Left renal pelvis (tissue), 4 donors: ENCODE measurements around the gene CHTF18. TPM values are rescaled to one million over a fixed set of nuclear protein-coding genes. Genes with fewer than 3 reads are reported as not detected.

Experiments
- DNase-seq, 4 donors: peaks; one replicate each; pipeline ENCODE4 v3.0.0-alpha.2; 2013; ENCODE audit warnings: low read depth in 4 of 4, low spot score in 3 of 4
- polyA plus RNA-seq, 4 donors: library from polyadenylated mRNA; unstranded; fragments of 120-200 nt; gene quantifications; one replicate each; pipeline ENCODE4 v1.2.1, GENCODE V29; 2013; ENCODE audit not compliant: insufficient read length in 4 of 4

The CHTF18 gene
- polyA plus RNA-seq, 4 donors, result 19.9 to 48.6 (median 23.0) TPM

DNA sequence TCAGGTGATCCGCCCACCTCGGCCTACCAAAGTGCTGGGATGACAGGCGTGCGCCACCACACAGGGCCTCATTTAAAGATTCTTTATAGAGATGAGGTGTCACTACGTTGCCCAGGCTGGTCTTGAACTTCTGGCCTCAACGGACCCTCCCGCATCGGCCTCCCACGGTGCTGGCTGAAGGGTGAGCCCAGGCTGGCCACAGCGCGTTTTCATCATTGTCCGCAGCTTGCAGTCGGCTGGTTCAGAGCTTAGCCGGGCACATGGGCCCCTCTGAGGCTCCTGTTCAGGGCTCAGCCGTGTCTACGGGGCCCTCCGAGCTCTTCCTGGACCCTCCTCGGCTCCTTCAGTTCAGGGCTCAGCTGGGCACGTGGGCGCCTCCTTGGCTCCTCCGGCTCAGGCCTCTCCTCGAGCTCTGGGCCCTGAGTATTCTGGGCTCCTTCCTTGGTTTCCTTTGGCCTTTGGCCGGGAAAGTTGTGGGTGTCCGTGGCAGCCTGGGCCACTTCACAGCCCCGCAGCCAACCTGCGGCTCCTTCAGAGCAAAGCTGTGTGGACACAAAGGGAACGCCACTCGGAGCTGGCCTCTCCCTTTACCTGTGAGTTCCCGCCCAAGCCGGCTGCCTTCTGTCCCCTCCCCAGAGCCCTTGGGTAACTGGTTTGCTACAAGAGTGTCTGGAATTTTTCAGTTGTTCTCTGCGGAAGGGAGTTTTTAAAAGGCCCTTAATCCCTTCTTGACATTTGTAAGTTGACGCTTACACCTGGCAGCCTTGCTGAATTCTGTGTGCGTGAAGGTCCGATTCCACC, 29.1 kb upstream of the CHTF18 start:
- DNase-seq, result no peak

DNA sequence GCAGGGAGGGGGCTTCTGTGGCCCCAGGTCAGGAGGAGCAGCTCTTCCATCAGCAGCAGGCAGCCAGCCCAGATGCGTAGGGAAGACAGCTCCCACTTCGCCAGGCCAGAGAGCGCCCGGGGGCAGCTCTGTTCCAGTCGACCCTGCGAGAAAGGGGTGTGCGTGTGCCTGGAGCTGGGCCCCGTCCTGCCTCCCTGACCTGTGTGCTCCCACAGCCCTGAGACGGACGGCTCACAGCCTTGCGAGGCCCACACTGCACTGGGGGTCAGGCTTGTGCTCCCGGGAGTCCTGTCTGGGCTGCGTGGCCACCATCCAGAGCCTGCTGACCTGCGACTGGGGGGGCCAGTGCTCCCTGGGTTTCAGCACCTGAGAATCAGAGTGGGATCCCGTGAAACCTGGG, 28.4 kb upstream of the CHTF18 start:
- DNase-seq, result no peak

DNA sequence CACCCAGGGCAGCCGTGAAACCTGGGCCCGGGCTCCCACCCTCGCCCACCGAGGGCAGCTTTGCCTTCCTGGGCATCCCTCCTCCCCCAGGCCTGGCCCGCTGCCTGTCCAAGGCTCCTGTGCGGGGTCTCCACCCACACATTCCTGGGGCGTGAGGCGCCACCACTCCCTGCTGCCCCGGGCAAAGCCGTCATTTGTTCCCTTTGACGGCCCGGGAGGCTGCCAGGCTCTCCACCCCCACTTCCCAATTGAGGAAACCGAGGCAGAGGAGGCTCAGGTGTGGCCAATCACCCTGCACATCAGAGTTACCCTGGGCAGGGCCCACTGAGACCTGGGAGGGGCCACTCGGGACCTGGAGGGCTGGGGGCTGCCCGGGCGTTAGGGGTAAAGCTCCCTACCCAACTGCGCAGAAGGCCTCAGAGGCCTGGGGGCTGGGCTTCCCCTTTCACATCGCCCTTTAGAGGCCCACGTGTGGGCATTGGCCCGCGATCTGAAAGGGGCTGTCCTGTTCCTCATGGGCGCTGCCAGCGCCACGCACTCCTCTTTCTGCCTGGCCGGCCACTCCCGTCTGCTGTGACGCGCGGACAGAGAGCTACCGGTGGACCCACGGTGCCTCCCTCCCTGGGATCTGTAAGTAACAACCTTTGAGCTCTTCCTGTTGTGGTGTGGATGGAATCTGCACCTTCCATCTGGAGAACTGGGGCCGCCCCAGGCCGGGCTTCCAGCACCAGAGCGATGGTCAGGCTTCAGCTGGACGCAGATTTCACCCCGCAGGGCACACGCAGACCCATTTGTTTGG, 27.7 kb upstream of the CHTF18 start, which contains the start of gene MSLN:
Gene MSLN, plus strand, starts transcription at position 190 of the 799 bp plus-strand sequence. CDS start 1,947 bp downstream, outside the sequence.
- no peak for DNase-seq

DNA sequence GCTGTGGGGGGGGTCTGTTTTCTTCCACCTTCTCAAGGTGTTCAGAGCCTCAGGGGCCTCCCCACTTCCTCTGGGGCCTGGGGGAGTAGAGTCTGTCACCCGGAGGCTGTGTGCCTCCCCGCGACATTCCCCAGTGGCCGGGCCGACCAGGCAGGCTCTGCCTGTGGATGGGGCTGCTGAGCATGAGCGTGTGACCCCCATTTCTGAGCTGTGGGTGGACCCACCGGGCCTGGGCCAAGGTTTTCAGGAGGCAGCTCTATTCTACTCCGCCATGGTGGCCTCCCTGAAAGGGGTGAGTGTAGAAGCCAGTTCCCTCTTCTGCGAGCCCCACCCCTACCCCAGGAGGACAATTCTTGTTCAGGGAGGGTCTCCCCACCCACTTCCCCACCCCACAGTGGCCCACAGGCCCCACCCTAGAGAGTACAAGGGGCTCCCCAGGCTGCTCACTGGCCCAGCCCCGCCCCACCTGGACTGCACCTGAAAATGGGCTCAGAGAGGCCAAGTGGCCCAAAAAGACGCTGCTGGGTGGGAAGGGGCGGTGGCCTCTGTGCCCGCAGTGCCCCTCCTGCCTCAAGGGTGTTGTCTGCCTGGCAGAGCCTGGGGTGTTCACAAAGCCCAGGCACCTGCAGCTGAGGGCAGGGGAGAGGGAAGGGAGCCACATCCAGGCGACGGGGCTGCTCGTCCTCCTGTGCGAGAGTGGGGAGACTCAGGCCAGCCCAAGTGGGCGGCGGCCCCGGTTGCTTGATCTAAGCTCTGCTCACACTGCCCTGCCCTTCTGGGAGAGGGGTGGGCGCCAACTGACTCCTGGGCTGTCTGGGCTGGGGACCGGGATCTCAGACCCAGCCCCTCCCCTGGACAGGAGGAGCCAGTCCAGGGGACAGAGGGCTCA, 26.6 kb upstream of the CHTF18 start:
- no peak for DNase-seq

DNA sequence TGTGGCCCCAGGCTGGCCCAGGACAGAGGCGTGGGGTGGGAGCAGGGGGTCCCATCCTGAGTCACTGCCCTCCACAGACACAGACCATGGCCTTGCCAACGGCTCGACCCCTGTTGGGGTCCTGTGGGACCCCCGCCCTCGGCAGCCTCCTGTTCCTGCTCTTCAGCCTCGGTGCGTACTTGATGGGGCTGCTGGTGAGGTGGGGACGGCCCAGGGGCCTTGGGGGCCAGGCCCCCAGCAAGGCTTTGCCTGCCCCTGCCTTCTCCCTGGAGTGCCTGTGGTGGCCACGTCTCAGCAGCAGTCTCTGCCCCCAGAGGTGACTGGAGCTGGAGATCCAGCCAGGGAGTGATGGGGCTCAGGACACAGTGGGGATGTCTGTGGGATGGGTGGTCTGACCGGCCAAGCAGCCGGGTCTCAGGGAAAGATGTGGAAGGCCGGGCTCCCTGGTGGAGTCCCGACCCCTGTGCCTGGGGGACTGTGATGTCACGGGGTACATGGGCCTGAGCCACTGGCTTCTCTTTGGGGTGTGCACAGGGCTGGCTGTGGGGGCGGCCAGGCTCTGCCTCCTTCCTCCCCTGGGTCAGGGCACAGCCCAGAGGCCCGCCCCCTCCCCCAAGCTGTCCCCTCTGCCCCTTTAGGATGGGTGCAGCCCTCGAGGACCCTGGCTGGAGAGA, 25.7 kb upstream of the CHTF18 start:
- DNase-seq, result no peak

DNA sequence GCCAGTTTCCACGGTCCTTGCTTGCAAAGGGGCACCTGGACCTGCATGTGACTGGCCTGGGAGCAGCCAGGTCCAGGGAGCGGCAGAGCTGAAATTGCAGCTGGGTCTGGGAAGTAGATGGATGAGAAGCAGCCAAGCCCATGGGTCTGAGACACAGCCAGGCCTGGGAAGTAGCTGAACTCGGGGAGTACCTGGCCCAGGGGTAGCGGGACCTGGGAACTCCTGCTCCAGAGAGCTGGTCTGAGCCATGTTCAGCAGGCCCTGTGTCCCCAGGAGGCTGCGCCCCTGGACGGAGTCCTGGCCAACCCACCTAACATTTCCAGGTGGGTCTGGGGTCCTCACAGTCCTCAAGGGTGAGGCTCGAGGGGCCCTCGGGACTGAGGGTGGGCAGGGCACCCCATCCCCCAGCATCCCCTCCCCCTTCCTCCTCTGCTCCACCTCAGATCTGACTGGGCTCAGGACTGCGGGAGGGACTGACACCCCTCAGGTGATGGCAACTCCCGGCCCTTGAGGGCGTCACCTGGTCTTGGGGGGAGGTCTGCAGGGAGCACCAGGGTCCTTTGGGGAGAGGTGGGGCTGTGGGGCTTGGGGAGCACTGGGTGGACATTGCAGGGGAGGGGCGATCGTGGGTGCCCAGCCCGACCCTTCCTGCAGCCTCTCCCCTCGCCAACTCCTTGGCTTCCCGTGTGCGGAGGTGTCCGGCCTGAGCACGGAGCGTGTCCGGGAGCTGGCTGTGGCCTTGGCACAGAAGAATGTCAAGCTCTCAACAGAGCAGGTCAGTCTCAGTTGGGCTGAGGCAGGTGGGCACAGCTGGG, 24.8 kb upstream of the CHTF18 start:
- DNase-seq, result no peak

DNA sequence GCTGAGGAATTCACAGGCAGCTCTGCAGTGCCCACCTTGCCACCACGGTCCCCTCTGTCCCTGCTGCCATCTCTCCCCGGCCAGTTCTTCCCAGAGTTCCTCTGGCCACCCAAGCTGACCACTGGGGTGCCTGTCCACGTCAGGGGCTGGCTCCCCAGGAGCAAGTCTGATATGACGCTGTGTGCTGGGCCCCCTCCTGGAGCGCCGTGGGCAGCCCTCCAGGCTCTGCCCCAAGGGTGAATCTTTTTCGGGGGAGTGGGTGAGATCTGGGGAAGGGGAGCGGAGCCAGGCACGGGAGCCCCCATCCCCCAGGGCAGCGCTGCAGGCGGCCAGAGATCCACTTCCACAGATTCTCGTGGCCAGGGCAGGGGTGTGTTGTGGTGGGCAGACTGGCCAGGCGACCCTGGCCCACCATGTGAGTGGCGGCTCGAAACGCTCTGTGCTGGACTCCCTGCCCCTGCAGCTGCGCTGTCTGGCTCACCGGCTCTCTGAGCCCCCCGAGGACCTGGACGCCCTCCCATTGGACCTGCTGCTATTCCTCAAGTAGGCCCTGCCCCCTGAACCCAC, 24.2 kb upstream of the CHTF18 start:
- DNase-seq, result no peak

DNA sequence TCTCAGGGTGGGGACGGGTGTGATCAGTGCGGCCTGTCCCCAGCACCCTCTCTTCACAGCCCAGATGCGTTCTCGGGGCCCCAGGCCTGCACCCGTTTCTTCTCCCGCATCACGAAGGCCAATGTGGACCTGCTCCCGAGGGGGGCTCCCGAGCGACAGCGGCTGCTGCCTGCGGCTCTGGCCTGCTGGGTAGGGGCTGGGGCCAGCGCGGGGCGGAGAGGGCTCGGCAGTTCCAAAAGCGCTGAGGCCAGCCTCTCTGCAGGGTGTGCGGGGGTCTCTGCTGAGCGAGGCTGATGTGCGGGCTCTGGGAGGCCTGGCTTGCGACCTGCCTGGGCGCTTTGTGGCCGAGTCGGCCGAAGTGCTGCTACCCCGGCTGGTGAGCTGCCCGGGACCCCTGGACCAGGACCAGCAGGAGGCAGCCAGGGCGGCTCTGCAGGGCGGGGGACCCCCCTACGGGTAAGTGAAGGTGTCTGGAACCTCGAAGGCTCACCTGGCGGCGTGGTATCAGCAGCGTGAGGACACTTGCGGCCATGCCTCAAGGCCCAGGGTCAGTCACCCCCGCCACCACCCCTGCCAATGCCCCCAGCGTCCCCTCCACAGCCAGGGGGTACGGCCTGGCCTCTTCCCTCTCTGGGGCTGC, 23.5 kb upstream of the CHTF18 start:
- no peak for DNase-seq

DNA sequence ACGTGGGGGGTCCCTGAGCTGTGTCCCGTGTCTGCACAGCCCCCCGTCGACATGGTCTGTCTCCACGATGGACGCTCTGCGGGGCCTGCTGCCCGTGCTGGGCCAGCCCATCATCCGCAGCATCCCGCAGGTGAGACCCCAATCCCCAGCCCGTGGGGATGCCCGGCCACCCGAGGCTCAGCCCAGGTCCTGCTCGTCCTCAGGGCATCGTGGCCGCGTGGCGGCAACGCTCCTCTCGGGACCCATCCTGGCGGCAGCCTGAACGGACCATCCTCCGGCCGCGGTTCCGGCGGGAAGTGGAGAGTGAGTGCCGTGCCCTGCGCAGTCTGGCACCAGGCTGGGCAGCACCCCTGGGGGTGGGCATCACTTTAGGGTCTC, 22.9 kb upstream of the CHTF18 start:
- no peak for DNase-seq

DNA sequence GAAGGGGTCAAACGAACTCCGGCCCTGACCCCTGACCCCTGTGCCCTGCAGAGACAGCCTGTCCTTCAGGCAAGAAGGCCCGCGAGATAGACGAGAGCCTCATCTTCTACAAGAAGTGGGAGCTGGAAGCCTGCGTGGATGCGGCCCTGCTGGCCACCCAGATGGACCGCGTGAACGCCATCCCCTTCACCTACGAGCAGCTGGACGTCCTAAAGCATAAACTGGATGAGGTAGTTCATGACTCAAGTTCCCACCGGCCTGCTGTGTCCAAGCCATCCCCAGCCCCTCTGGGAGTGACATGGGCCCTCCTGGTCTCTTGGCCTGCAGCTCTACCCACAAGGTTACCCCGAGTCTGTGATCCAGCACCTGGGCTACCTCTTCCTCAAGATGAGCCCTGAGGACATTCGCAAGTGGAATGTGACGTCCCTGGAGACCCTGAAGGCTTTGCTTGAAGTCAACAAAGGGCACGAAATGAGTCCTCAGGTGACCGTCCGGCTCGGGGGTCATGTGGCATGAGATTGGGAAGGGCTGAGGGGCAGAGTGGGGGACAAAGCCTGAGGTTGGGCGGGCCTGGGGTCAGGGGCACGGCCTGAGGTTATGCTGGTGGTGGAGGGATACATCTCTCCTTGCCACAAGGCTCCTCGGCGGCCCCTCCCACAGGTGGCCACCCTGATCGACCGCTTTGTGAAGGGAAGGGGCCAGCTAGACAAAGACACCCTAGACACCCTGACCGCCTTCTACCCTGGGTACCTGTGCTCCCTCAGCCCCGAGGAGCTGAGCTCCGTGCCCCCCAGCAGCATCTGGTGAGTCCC, 22.2 kb upstream of the CHTF18 start:
- no peak for DNase-seq

DNA sequence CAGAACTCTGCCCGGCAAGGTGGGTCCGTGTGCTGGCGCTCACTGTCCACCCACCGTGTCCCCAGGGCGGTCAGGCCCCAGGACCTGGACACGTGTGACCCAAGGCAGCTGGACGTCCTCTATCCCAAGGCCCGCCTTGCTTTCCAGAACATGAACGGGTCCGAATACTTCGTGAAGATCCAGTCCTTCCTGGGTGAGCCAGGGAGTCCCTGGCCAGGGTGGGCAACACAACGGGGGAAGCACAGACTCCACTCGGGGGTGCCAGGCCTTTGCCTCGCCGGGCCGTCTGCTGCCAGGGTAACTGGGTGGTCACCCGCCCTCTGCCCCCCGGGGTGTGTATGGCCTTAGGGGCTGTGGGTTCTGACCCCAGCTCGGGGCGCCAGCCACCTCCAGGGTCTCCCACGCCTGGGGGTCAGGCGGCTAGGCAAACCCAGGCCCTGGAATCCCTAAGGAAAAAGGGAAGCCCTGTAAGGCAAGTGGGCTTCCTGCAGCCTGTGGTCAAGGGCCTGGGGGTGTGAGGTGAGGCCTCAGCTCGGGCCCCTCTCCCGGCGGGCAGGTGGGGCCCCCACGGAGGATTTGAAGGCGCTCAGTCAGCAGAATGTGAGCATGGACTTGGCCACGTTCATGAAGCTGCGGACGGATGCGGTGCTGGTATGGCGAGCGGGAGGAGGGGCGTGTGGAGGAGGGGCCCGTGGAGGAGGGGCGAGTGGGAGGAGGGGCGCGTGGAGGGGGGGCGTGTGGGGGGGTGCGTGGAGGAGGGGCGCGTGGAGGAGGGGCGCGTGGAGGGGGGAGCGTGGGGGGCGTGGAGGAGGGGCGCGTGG, 21.4 kb upstream of the CHTF18 start:
- no peak for DNase-seq

DNA sequence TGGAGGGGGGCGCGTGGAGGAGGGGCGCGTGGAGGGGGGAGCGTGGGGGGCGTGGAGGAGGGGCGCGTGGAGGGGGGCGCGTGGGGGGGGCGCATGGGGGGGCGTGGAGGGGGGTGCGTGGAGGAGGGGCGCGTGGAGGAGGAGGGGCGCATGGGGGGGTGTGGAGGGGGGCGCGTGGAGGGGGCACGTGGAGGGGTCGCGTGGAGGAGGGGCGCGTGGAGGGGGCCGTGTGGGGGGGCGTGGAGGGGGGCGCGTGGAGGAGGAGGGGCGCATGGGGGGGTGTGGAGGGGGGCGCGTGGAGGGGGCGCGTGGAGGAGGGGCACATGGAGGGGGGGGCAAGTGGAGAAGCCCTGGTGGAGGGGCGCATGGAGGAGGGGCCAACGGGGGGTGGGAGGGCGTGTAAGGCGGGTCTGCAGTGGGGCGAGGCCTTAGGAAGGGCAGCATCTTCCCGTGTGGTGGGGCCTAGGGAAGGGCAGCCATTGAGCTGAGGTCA, 20.6 kb upstream of the CHTF18 start:
- no peak for DNase-seq

DNA sequence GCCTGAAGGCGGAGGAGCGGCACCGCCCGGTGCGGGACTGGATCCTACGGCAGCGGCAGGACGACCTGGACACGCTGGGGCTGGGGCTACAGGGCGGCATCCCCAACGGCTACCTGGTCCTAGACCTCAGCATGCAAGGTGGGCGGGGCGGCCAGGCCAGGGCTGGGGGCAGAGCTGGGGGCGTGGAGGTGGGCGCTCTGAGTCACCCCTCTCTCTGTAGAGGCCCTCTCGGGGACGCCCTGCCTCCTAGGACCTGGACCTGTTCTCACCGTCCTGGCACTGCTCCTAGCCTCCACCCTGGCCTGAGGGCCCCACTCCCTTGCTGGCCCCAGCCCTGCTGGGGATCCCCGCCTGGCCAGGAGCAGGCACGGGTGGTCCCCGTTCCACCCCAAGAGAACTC, 20.0 kb upstream of the CHTF18 start:
- no peak for DNase-seq

DNA sequence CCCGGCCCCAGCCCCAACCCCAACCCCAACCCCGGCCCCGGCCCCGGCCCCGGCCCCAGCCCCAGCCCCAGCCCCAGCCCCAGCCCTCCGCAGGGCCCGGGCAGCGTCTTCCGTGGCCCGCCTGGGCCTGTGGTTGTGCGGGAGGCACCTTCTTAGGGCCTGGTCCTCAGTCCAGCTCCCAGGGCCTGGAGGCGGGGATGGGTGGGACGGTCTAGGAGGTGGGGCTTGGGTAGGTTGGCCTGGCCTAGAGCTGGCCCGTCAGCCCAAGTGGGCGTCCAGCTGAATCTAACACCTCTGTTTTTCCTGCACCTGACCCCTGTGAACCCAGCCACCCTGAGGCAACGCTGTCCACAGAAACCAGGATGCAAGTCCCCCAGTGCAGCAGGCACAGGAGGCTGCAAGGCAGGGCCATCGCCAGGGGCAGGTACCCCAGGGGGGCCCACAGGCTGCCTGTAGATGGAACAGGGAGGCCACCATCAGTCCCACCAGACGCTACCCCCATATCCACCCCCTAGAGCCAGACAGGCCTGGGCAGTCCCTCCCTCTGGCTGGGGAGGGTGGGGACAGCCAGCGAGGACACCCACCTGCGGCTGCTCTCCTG, 19.1 kb upstream of the CHTF18 start:
- no peak for DNase-seq

DNA sequence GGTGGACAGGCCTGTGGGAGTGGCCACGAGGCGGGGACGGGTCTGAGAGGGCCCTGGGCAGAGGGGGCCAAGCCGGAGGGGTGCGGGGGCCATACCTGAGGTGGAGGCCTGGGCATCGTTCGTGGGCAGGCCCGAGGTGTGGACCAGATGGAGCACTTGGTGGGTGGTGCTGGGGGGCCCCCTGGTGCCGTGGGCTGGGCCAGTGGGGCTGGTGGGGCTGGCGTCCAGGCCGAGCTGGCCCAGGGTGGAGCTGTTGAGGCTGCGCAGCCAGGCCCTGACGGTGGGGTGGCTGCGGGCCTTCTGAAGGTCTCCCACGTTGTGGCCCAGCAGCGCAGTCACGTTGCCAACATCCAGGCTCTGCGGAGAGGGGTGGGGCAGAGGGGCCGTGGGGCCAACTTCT, 18.5 kb upstream of the CHTF18 start:
- DNase-seq, result no peak

DNA sequence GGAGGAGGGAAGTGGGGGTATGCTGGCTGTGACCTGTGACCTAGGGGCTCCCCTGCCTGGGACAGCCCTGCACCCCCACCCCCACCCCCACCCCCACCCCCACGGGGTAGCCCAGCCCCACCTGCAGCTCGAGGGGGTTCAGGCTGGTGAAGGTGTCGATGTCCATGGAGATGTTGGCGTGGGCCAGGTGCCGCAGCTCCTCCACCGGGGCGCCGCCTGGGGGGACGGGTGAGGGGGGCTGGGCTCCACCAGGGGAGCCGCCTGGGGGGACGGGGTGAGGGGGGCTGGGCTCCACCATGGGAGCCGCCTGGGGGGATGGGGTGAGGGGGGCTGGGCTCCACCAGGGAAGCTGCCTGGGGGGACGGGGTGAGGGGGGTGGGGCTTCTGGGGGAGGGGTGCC, 18.0 kb upstream of the CHTF18 start:
- no peak for DNase-seq

DNA sequence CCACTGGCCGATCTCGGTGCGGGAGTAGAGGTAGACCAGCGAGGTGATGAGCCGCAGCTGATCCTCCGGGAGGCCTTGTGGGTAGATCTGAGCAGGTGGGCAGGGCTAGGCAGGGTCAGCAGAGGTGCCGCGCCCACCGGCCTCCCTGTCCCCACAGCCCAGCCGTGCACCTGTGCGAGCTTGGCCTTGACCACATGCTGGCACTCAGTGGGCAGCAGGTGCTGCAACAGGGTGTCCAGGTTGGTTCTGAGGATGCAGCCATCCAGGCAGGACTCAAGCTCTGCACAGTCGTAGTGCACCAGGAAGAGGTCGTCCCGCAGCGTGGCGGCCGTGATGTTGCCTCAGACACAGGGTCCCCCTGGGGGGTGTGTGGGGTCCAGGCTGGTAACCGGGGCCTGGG, 15.5 kb upstream of the CHTF18 start:
- DNase-seq, result no peak
